ENCODE measurements around the gene ZCCHC24.

The ZCCHC24 gene

DNA sequence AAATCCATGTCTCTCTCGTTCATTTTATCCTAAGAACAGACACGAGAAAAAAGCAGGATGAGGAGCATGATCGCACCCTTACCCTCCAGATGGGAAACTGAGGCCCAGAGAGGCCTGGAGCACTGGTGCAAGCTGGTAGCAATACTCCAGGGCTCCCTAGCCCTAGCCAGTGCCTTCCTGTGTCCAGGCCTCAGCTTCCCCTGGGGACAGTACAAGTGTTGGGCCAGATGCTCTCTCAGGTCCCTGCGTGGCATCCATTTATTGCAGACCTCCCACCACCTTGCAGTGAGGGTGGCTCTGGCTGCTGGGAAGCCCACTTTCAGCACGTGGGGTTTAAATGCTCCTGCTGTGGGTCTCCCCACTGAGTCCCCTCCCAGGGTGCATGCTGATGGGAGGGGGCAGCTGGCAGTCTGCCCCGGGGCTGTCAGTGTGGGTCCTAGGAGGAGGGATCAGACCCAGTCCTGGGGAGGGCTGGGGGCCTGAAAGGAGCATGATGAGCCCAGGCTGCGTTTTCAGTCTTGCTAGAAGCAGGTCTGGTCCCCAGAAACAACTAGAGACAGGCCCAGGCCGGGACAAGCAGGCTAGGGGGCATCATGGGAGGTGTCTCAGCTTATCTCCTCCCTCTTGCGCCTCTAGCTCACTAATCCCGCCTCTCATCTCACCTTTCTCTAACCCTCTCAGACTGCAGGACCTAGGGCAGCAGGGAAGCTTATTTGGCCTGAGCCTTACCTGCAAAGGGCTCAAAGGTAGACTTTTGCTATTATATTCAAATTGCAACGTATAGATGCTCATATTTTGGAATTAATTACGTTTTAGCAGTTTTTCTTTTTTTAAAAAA is 98.8 kb downstream of the ZCCHC24 start:
- H3K27ac Mint-ChIP-seq: no peak overlapping the region
- DNase-seq: no peak
- H3K9me3 Mint-ChIP-seq: no peaks in the 10 kb centered on the region
- TF ChIP-seq, protein P1, sequence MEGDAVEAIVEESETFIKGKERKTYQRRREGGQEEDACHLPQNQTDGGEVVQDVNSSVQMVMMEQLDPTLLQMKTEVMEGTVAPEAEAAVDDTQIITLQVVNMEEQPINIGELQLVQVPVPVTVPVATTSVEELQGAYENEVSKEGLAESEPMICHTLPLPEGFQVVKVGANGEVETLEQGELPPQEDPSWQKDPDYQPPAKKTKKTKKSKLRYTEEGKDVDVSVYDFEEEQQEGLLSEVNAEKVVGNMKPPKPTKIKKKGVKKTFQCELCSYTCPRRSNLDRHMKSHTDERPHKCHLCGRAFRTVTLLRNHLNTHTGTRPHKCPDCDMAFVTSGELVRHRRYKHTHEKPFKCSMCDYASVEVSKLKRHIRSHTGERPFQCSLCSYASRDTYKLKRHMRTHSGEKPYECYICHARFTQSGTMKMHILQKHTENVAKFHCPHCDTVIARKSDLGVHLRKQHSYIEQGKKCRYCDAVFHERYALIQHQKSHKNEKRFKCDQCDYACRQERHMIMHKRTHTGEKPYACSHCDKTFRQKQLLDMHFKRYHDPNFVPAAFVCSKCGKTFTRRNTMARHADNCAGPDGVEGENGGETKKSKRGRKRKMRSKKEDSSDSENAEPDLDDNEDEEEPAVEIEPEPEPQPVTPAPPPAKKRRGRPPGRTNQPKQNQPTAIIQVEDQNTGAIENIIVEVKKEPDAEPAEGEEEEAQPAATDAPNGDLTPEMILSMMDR (IDR thresholded peaks at IDR 0.05): no peak
- H3K4me3 Mint-ChIP-seq: no peak overlapping the region
- peaks cover 11% of the 10 kb centered on the region for H3K36me3 Mint-ChIP-seq (ENCODE audit: low read depth)
- H3K27me3 Mint-ChIP-seq (ENCODE audit: low read depth, poor library complexity): peaks cover 9% of the 10 kb centered on the region
- peaks cover 33% of the 10 kb centered on the region for H3K4me1 Mint-ChIP-seq

DNA sequence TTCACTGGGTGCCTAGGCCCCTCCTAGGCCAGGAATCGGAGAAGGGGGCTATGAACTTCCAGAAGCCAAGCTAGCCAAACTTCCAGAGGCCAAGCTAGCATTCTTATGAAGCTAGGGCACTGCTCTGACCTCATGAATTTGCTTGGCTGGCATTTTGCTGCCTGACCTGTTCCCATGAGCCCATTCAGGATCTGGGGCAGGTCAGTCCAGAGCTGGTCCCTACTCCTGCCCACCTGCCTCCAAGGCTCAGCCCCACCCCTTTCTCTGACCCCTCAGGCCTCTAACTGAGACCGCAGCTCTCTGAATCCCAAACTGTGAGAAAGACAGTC is 99.4 kb downstream of the ZCCHC24 start:
- DNase-seq: no peak
- Mint-ChIP-seq H3K36me3 (ENCODE audit: low read depth) (peaks cover 10% of the 10 kb centered on the region), H3K4me1 (peaks cover 33% of the 10 kb centered on the region), H3K9me3 (no peaks in the 10 kb centered on the region), H3K4me3 (no peak overlapping the region), H3K27ac (no peak overlapping the region), H3K27me3 (ENCODE audit: low read depth, poor library complexity) (peaks cover 9% of the 10 kb centered on the region)
- TF ChIP-seq, protein P1 (IDR thresholded peaks at IDR 0.05): no peak

DNA sequence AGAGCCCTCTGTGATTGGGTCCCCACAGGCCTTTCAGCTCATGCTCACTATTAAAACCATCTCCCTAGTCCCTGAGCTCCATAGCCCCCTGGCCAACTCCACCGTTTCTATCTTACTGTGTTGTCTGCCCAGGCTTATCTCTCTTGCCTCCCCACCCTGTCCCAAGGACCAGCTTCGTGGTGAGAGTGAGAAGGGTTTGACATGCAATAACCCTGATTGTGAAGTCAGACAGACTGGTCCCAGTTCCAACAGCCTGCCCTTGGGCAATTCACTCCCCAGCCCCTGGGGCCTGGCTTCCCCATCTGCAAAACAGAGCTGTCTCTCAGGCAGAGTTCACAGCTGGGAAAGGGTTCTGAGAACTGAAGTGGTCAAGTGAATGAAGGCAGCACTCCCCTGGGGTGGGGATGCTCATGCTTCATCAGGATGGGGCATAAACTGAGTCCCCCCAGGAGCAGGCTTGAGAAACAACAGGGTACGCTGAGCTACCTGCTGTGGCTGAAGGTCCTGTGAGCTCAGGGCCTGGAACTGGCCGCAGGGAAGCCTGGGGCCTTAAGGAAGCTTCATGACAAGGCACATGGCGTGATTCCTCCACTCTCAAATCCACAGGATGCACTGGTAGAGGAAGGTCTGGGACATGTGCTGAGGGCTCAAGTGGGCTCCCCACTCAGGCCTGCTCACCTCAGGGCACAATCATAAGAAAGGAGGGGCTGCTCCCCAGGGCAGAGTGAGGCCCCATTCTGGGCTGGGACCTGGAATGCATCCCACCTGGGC is 100.0 kb downstream of the ZCCHC24 start:
- DNase-seq: no peak
- Mint-ChIP-seq H3K27ac (no peak overlapping the region), H3K27me3 (ENCODE audit: low read depth, poor library complexity) (peaks cover 9% of the 10 kb centered on the region), H3K4me3 (no peak overlapping the region), H3K36me3 (ENCODE audit: low read depth) (peaks cover 10% of the 10 kb centered on the region), H3K4me1 (peaks cover 33% of the 10 kb centered on the region), H3K9me3 (no peaks in the 10 kb centered on the region)
- TF ChIP-seq, protein P1 (IDR thresholded peaks at IDR 0.05): no peak

DNA sequence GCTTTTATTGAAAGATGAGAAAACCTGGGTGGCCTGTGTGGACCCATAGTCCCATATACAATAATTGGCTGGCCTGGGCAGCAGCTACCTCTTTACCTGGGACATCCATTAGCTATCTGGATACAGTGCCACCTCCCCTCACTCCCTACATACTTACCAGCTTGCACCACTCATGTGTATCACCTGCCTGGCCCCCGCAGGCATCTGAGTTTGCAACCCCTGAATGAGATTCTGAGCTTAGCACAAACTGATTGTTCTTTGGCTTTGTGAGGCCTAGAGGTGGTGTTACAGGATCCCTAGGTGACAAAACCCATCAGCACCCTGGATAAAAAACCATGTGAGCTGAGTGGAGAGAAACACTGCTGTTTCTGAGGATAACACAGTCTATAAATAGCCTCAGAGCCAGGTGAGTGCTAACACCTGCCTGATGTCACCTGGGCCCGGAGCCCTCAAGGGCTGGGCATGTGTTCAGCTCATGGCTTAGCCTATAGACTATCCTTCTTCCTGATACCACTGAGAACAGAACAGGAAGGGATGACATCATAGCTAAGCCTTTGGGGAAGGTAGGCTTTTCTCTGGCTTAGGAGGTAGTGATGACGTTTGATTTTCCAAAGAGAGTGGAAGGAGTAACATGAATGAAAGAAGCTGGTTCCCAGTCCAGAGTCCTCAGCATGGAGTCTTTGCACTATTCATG is 100.8 kb downstream of the ZCCHC24 start:
- H3K4me1 Mint-ChIP-seq: peaks cover 26% of the 10 kb centered on the region
- H3K9me3 Mint-ChIP-seq: no peaks in the 10 kb centered on the region
- TF ChIP-seq, protein P1 (IDR thresholded peaks at IDR 0.05): no peak

DNA sequence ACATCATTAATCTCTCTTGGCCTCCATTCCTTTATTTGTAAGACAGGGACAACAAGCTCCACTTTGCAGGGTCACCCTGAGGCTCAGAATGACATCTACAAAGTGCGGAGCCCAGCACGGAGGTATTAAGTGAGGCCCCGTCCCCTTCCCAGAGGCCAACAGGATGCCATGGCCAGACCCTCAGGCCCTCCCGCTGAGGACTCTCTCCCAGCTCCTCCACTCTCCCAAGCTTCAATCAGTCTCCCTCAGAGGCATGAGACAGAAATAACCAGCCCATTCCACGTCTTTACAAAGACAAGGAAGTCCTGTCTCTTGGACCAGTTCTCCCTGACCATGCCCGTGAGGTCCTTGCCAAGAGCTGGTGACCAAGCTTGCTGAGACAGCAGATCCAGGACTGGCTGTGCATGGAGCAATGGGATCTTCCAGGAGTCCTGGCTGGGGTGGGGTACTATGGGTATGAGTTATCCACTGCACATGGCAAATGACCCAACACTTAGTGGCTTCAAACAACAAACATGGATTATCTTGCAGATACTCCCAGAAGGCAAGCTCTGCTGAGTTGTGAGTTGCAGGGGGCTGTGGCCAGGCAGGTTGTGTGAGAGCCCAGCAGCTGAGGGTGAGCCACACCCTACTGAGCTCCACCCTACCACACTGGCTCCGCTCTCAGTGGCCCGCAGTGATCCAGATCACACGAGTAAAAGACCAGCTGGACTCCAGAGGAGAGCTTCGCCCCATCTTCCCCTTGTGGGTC is 102.4 kb downstream of the ZCCHC24 start:
- no peak for DNase-seq
- H3K36me3 Mint-ChIP-seq (ENCODE audit: low read depth): no peaks in the 10 kb centered on the region
- H3K27me3 Mint-ChIP-seq (ENCODE audit: low read depth, poor library complexity): peaks cover 9% of the 10 kb centered on the region
- peaks cover 9% of the 10 kb centered on the region for H3K4me1 Mint-ChIP-seq
- H3K27ac Mint-ChIP-seq: no peak overlapping the region
- H3K9me3 Mint-ChIP-seq: peaks cover 4% of the 10 kb centered on the region
- TF ChIP-seq, protein P1 (IDR thresholded peaks at IDR 0.05): no peak
- H3K4me3 Mint-ChIP-seq: no peak overlapping the region

More for the DNA sequence above, 100.8 kb downstream of the ZCCHC24 start:
- Mint-ChIP-seq H3K27ac (no peak overlapping the region), H3K27me3 (ENCODE audit: low read depth, poor library complexity) (peaks cover 9% of the 10 kb centered on the region), H3K4me3 (no peak overlapping the region), H3K36me3 (ENCODE audit: low read depth) (peaks cover 2% of the 10 kb centered on the region)
- DNase-seq: no peak
